GM12878 (cell line): ENCODE results near the gene PRSS12. TPM values are rescaled to one million over a fixed set of nuclear protein-coding genes. Genes with fewer than 3 reads are reported as not detected.

Source experiments
- ATAC-seq: fragments of 200-7000 bp; cut with Tn5 transposase; 3 replicates; pipeline ENCODE4 v1.9.1; 2020; ENCODE audit warnings: mild to moderate bottlenecking, moderate library complexity
- BruUV-seq: library from RNA; stranded (reverse); fragments of 400-500 nt; replicated peaks from 2 replicates; lab custom pipeline; 2021; lab: Mats Ljungman, UMichigan
- CTCF ChIA-PET: fragments of 300-600 bp; sonication (Branson Sonifier 250); formaldehyde crosslinking; extraction: SDS; loops from one replicate; lab custom pipeline; 2021; ENCODE audit warnings: inconsistent platforms; lab: Yijun Ruan, JAX
- POLR2A ChIA-PET: fragments of 350-600 bp; formaldehyde crosslinking; extraction: SDS; loops from one replicate; lab custom pipeline; 2021; ENCODE audit warnings: inconsistent platforms; lab: Charles Lee
- RAD21 ChIA-PET: fragments of 300-600 bp; sonication (Branson Sonifier 250); formaldehyde crosslinking; loops from one replicate; lab custom pipeline; 2023; ENCODE audit warnings: antibody characterized with exemption; ENCODE audit not compliant: unreplicated experiment; lab: Charles Lee
- SMC1A ChIA-PET: fragments of 300-600 bp; sonication (Branson Sonifier 250); formaldehyde crosslinking; loops from one replicate; lab custom pipeline; 2023; ENCODE audit not compliant: unreplicated experiment, uncharacterized antibody; lab: Charles Lee
- DNase-seq: peaks from one replicate; pipeline ENCODE4 v3.0.0-alpha.2; 2011; ENCODE audit warnings: low read depth, low spot score
- FAIRE-seq: peaks from 3 replicates; lab custom pipeline; 2011; peaks lifted over from hg19 to GRCh38; lab: Jason Lieb, UNC
- H2AFZ ChIP-seq: 2 replicates; pipeline ENCODE4 v1.6.0; 2011; ENCODE audit warnings: low read depth, low read length, control low read depth; ENCODE audit not compliant: control insufficient read depth
- H3K27ac ChIP-seq: 2 replicates; pipeline ENCODE4 v1.5.1; 2011; ENCODE audit warnings: control low read depth; ENCODE audit not compliant: control insufficient read depth, insufficient read depth
- H3K27me3 ChIP-seq, 2 experiments: replicated peaks in 1 of 2; 2 replicates each; pipeline versions ENCODE4 v1.6.0 to v1.6.1; 2011; ENCODE audit warnings: low read length in 1 of 2; ENCODE audit not compliant: control insufficient read depth in 2 of 2, insufficient read depth in 2 of 2
- H3K36me3 ChIP-seq, 2 experiments: 2 replicates each; pipeline ENCODE4 v1.5.1; 2011; ENCODE audit warnings: low read length in 1 of 2; ENCODE audit not compliant: control insufficient read depth in 2 of 2, insufficient read depth in 2 of 2
- H3K4me1 ChIP-seq: 2 replicates; pipeline ENCODE4 v1.6.1; 2011; ENCODE audit warnings: mild to moderate bottlenecking, low read length, moderate library complexity, mixed read lengths; ENCODE audit not compliant: control insufficient read depth, insufficient read depth
- H3K4me2 ChIP-seq: 2 replicates; pipeline ENCODE4 v1.6.0; 2011; ENCODE audit warnings: control low read depth; ENCODE audit not compliant: control insufficient read depth, insufficient read depth
- H3K4me3 ChIP-seq: fragments of 200-600 bp; sonication (generic); 2 replicates; pipeline ENCODE4 v1.5.1; 2016
- H3K79me2 ChIP-seq: 2 replicates; pipeline ENCODE4 v1.6.0; 2011; ENCODE audit warnings: low read length; ENCODE audit not compliant: control insufficient read depth, insufficient read depth
- H3K9ac ChIP-seq: 2 replicates; pipeline ENCODE4 v1.8.0; 2011; ENCODE audit warnings: low read length, control low read depth, mixed read lengths; ENCODE audit not compliant: control insufficient read depth, insufficient read depth
- H3K9me3 ChIP-seq: replicated peaks from 3 replicates; pipeline ENCODE4 v1.5.1; 2011; ENCODE audit warnings: mild to moderate bottlenecking, low read length; ENCODE audit not compliant: control insufficient read depth, insufficient read depth
- H4K20me1 ChIP-seq: 2 replicates; pipeline ENCODE4 v1.6.0; 2011; ENCODE audit not compliant: control insufficient read depth, insufficient read depth
- CEBPB ChIP-seq, 2 experiments: fragments of 150-350 bp in 1 of 2; IDR thresholded peaks; 2 replicates each; pipeline ENCODE4 v1.6.1; 2012 to 2014; ENCODE audit warnings: low read depth in 2 of 2, low read length in 2 of 2, borderline replicate concordance in 1 of 2, inconsistent platforms in 1 of 2
- CHD1 ChIP-seq: IDR thresholded peaks from 2 replicates; pipeline ENCODE4 v1.6.1; 2012; ENCODE audit warnings: low read depth, low read length, improper control_type of control experiment
- ESRRA ChIP-seq: IDR thresholded peaks from 2 replicates; pipeline ENCODE4 v1.6.1; 2012; ENCODE audit warnings: mild to moderate bottlenecking, low read length, improper control_type of control experiment
- JUNB ChIP-seq: IDR thresholded peaks from 2 replicates; pipeline ENCODE4 v1.6.1; 2016; ENCODE audit warnings: antibody characterized with exemption, mild to moderate bottlenecking
- NFYA ChIP-seq: IDR thresholded peaks from 2 replicates; pipeline ENCODE4 v1.6.1; 2011; ENCODE audit warnings: low read depth, mild to moderate bottlenecking, low read length, improper control_type of control experiment, borderline replicate concordance
- SUZ12 ChIP-seq: fragments of 200-600 bp; sonication (generic); IDR thresholded peaks from one replicate; pipeline ENCODE4 v1.6.1; 2018; ENCODE audit warnings: antibody characterized with exemption, mild to moderate bottlenecking; ENCODE audit not compliant: unreplicated experiment
- WGBS: methylation state at CpG from one replicate; pipeline ENCODE4 v1.1.6; 2016; ENCODE audit warnings: low lambda C conversion rate; ENCODE audit not compliant: insufficient replicate concordance, insufficient coverage; ENCODE audit errors: missing lambda C conversion rate; 5-methylcytosine and 5-hydroxymethylcytosine counted together
- in situ Hi-C: fragments of 300-500 bp; cut with MboI; formaldehyde crosslinking; loops from 9 replicates; pipeline ENCODE4 v1.14.3; 2018; ENCODE audit warnings: mixed read lengths
- intact Hi-C: fragments of 100-400 bp; cut with micrococcal nuclease; formaldehyde crosslinking; loops from one replicate; pipeline ENCODE4 v1.14.2; 2022; ENCODE audit not compliant: unreplicated experiment
- polyA plus RNA-seq, 11 experiments: library from polyadenylated mRNA; depleted of rRNA in 4 of 11; unstranded in 6 of 11; stranded (reverse) in 5 of 11; fragments of >200 nt; fragmentation: Nextera tagmentation in 4 of 11; fragmentation: Illumina TruSeq in 1 of 11; extraction: Ambion mirVana in 4 of 11; extraction: Trizol in 1 of 11; gene quantifications; 1 replicate in 1 of 11; 2 replicates in 10 of 11; pipeline versions ENCODE4 v1.2.1 to v1.2.3, GENCODE V29; 2011 to 2016; ENCODE audit warnings: inconsistent platforms in 2 of 11, missing spikeins in 2 of 11, low read depth in 1 of 11
- total RNA-seq, 4 experiments: library from RNA; depleted of rRNA in 3 of 4; stranded (reverse); fragments of >200 nt in 3 of 4; fragmentation: Illumina TruSeq in 1 of 4; extraction: Trizol in 1 of 4; gene quantifications; 2 replicates each; pipeline versions ENCODE4 v1.2.1 to v1.2.3, GENCODE V29; 2013 to 2021
- TF ChIP-seq, protein P1 (sequence below): fragments of 450-650 bp; conservative IDR thresholded peaks from 2 replicates; pipeline ENCODE4 v1.6.1; 2017; ENCODE audit warnings: mild to moderate bottlenecking, moderate library complexity
- TF ChIP-seq, protein P2 (sequence below): fragments of 450-650 bp; formaldehyde crosslinking; IDR thresholded peaks from 2 replicates; pipeline ENCODE4 v1.5.0; 2022; ENCODE audit warnings: mild to moderate bottlenecking, missing genetic modification characterization

The PRSS12 gene
- total and polyA plus RNA-seq, 10 of the 15 experiments (the other 5 are each of a cell fraction or from before 2014, with no cell fraction given): 0.04 to 0.34 (median 0.11) TPM; not detected in 2

DNA sequence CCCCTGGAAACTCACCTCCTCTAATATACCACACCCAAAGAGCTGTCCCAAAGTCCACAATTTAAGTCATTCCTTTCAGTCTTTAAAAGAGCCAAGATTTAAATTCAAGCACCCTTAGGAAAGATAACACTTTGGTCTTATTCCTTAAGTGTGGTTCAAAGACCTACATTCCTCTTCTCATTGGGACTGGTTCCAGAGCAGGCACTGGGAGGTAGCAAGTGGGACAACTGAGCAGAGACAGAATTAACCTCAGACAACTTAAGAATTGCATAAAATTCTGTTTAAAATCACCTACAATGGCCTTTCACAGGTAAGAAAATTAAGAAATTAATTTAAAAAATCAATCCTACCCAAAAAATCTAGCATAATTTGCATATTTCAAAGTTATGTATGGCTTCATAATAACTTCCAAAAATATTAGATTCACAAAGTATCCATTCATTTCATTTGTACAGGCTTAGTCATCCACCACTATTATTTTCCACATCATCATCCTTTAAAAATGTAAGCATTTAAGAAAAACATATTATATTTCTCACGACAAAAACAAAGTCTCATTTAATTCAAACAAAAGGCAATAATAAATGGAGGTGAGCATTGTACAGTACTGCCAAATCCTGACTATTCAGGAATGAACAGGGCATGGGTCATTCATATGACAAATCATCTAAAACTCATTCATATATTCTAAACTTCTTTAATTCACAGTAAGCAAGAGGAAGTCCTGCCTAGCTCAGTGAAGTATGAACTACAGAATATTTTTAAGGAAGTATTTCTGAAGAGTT is 13.6 kb downstream of the PRSS12 start (continued):
- TF ChIP-seq, protein P1, sequence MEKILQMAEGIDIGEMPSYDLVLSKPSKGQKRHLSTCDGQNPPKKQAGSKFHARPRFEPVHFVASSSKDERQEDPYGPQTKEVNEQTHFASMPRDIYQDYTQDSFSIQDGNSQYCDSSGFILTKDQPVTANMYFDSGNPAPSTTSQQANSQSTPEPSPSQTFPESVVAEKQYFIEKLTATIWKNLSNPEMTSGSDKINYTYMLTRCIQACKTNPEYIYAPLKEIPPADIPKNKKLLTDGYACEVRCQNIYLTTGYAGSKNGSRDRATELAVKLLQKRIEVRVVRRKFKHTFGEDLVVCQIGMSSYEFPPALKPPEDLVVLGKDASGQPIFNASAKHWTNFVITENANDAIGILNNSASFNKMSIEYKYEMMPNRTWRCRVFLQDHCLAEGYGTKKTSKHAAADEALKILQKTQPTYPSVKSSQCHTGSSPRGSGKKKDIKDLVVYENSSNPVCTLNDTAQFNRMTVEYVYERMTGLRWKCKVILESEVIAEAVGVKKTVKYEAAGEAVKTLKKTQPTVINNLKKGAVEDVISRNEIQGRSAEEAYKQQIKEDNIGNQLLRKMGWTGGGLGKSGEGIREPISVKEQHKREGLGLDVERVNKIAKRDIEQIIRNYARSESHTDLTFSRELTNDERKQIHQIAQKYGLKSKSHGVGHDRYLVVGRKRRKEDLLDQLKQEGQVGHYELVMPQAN: no peak
- TF ChIP-seq ESRRA (no peak), CHD1 (no peak), NFYA (no peak), SUZ12 (no peak), JUNB (no peak)

DNA sequence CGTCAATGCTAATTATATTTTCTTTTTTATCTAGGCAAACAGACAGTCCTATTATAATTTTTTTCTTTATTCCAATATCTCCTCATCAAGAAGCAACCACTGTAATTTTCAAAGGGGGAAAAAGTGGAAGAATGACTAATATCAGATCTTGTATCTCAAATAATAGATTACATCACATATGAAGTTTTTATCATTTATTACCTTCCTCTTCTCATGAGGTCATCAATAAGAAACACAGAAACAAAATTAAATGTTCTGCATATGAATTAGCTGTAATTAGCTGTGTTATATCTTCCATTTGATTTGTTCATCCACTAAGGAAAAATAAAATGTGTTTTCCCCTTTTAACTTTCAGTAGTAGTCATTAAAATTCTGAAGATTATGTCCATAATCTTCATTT is 14.3 kb downstream of the PRSS12 start:
- ATAC-seq (no peak), DNase-seq (no peak), FAIRE-seq (no peak)
- POLR2A ChIA-PET: interaction anchor here (0.6 kb wide), 1 partner anchor 362 kb away, joined by 4 read pairs; no protein-coding TSS in a partner anchor
- no peak overlapping the region for H2AFZ ChIP-seq
- in situ Hi-C loops (no loop called here), intact Hi-C loops (no loop called here)
- TF ChIP-seq CEBPB (IDR thresholded peaks at IDR 0.05; ENCODE audit: borderline replicate concordance in 1 of 2, low read depth in 2 of 2, low read length in 2 of 2) (no peak), JUNB (no peak)
- TF ChIP-seq, protein P2, sequence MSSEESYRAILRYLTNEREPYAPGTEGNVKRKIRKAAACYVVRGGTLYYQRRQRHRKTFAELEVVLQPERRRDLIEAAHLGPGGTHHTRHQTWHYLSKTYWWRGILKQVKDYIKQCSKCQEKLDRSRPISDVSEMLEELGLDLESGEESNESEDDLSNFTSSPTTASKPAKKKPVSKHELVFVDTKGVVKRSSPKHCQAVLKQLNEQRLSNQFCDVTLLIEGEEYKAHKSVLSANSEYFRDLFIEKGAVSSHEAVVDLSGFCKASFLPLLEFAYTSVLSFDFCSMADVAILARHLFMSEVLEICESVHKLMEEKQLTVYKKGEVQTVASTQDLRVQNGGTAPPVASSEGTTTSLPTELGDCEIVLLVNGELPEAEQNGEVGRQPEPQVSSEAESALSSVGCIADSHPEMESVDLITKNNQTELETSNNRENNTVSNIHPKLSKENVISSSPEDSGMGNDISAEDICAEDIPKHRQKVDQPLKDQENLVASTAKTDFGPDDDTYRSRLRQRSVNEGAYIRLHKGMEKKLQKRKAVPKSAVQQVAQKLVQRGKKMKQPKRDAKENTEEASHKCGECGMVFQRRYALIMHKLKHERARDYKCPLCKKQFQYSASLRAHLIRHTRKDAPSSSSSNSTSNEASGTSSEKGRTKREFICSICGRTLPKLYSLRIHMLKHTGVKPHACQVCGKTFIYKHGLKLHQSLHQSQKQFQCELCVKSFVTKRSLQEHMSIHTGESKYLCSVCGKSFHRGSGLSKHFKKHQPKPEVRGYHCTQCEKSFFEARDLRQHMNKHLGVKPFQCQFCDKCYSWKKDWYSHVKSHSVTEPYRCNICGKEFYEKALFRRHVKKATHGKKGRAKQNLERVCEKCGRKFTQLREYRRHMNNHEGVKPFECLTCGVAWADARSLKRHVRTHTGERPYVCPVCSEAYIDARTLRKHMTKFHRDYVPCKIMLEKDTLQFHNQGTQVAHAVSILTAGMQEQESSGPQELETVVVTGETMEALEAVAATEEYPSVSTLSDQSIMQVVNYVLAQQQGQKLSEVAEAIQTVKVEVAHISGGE (CRISPR knock-in tag): no peak
- H3K4me1 ChIP-seq: no peaks in the 10 kb centered on the region
- CTCF ChIA-PET: no interaction called here
- H3K9ac ChIP-seq: no peak overlapping the region
- no peaks in the 10 kb centered on the region for H3K27me3 ChIP-seq
- RAD21 ChIA-PET: no interaction called here
- no peaks in the 10 kb centered on the region for H3K9me3 ChIP-seq
- H3K4me3 ChIP-seq: no peak overlapping the region
- H4K20me1 ChIP-seq: no peaks in the 10 kb centered on the region
- BruUV-seq: no TSS peak
- H3K4me2 ChIP-seq: no peak overlapping the region
- no peak overlapping the region for H3K27ac ChIP-seq
- SMC1A ChIA-PET: interaction anchor here (1.0 to 1.9 kb wide), 3 partner anchors 11 to 15 kb away, joined by 3 to 5 read pairs (median 5); partner anchors contain the start of gene PRSS12
- H3K79me2 ChIP-seq: no peaks in the 10 kb centered on the region
- no peaks in the 10 kb centered on the region for H3K36me3 ChIP-seq
- 56% methylated on average over 1 of the region's 1 CpG for WGBS
